WI38 (cell line): ENCODE measurements around the gene EIF5A2.
"Not testable (repeated sequence)": the region's sequence is repeated elsewhere in the genome, so short reads cannot be mapped to it uniquely, and the experiment has no call there.

Experiments
- H3K4me3 ChIP-seq: 2 replicates; pipeline ENCODE4 v1.5.1; 2011; ENCODE audit warnings: low read depth, mild to moderate bottlenecking, control low read depth, low read length
- TF ChIP-seq, protein P1 (sequence below): IDR thresholded peaks from 2 replicates; pipeline ENCODE4 v1.5.1; 2012; ENCODE audit warnings: low read depth, mild to moderate bottlenecking, control low read depth, low read length

Gene EIF5A2

DNA sequence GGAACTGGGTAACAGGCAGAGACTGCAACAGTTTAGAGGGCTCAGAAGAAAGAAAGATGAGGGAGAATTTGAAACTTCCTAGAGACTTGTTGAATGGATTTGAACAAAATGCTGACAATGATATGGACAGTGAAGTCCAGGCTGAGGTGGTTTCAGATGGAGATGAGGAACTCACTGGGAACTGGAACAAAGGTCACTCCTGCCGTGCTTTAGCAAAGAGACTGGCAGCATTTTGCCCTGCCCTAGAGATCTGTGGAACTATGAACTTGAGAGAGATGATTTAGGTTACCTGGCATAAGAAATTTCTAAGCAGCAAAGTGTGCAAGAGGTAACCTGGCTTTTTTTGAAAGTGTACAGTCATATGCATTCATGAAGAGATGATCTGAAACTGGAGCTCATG is 11.7 kb downstream of the EIF5A2 start:
- H3K4me3 ChIP-seq: no peak overlapping the region
- TF ChIP-seq, protein P1, sequence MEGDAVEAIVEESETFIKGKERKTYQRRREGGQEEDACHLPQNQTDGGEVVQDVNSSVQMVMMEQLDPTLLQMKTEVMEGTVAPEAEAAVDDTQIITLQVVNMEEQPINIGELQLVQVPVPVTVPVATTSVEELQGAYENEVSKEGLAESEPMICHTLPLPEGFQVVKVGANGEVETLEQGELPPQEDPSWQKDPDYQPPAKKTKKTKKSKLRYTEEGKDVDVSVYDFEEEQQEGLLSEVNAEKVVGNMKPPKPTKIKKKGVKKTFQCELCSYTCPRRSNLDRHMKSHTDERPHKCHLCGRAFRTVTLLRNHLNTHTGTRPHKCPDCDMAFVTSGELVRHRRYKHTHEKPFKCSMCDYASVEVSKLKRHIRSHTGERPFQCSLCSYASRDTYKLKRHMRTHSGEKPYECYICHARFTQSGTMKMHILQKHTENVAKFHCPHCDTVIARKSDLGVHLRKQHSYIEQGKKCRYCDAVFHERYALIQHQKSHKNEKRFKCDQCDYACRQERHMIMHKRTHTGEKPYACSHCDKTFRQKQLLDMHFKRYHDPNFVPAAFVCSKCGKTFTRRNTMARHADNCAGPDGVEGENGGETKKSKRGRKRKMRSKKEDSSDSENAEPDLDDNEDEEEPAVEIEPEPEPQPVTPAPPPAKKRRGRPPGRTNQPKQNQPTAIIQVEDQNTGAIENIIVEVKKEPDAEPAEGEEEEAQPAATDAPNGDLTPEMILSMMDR: no peak

DNA sequence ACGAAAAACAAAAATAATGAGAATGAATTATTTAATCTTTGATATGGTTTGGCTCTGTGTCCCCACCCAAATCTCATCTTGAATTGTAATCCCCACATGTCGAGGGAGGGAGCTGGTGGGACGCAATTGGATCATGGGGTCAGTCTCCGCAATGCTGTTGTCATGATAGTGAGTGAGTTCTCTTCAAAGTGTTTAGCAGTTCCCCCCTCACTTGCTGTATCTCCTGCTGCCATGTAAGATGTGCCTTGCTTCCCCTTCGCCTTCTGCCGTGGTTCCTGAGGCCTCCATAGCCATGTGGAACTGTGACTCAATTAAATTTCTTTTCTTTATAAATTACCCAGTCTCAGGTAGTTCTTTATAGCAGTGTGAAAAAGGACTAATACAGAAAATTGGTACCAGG is 12.1 kb downstream of the EIF5A2 start:
- not testable (repeated sequence) for H3K4me3 ChIP-seq

DNA sequence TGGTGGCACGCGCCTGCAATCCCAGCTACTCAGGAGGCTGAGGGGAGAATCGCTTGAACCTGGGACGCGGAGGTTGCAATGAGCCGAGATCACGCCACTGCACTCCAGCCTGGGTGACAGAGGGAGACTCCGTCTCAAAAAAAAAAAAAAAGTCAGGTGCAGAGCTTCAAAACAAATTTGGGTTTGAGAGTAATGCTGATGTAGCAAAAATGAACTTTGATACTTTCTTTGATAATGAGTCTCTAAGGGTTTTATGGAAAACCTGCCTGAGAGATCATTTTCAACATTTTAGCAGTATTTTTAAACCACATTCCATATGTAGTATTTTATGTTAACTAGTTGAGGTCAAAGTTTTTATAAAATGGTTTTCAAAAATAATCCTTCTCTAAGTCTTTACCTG is 14.5 kb downstream of the EIF5A2 start:
- TF ChIP-seq, protein P1: no peak
- H3K4me3 ChIP-seq: no peak overlapping the region

DNA sequence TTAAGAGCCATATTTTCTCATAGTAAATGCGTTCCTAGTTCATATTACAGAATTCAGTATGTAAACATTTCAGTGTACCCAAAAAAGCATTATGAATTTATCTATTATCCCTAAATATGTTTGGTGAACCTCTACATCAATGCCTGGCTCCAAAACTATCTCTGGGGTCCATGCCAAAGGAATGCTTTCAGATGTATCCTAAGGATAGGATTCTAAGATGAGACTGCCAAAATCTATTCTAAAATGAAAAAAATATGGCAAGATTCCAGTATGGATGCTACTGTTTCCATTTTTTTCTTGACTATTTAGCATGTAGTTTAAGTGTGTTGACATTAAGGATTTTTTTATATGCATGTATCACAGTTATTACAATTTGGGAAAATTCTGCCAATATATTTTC is 18.8 kb downstream of the EIF5A2 start:
- H3K4me3 ChIP-seq: no peak overlapping the region
- TF ChIP-seq, protein P1: no peak

DNA sequence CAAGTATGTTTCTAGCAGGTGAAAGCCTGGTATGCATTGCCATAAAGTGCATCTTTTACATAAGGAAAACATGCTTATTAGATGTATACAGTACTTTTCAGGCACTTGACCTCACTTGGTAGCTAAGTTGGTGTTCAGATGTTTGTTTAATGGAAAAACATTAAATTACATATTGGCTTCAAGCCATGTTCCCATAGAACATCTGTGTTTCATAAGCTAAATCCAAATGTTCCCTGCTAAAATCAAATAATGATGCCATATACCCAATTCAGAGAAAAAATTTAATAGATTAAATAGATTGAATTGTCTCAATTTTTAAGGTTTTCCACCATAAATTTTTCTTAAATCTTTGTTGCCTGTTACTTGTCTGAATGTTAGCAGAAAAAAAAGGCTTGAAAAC is 19.3 kb downstream of the EIF5A2 start:
- TF ChIP-seq, protein P1: no peak

DNA sequence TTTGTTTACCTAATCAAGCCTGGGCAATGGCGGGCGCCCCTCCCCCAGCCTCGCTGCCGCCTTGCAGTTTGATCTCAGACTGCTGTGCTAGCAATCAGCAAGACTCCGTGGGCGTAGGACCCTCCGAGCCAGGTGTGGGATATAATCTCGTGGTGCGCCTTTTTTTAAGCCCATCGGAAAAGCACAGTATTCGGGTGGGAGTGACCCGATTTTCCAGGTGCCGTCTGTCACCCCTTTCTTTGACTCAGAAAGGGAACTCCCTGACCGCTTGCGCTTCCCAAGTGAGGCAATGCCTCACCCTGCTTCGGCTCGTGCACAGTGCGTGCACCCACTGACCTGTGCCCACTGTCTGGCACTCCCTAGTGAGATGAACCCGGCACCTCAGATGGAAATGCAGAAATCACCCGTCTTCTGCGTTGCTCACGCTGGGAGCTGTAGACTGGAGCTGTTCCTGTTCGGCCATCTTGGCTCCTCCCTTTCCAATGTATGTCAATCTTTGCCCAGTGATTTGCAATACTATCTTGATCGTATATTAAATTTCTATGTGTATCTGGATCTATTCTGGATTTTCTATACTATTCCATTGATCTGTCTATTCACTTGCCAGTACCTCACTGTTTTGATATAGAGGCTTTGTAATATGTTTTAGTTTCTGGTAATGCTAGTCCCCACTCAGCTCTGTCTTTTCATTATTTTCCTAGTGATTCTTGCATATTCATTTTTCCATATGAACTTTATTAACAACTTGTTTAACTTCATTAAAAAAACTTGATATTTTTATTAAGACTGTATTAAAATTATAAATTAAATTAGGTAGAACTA is 24.1 kb downstream of the EIF5A2 start:
- H3K4me3 ChIP-seq: not testable (repeated sequence)

More for the DNA sequence above, 19.3 kb downstream of the EIF5A2 start:
- no peak overlapping the region for H3K4me3 ChIP-seq

DNA sequence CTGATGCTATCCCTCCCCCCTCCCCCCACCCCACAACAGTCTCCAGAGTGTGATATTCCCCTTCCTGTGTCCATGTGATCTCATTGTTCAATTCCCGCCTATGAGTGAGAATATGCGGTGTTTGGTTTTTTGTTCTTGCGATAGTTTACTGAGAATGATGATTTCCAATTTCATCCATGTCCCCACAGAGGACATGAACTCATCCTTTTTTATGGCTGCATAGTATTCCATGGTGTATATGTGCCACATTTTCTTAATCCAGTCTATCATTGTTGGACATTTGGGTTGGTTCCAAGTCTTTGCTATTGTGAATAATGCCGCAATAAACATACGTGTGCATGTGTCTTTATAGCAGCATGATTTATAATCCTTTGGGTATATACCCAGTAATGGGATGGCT is 29.7 kb downstream of the EIF5A2 start:
- not testable (repeated sequence) for H3K4me3 ChIP-seq

DNA sequence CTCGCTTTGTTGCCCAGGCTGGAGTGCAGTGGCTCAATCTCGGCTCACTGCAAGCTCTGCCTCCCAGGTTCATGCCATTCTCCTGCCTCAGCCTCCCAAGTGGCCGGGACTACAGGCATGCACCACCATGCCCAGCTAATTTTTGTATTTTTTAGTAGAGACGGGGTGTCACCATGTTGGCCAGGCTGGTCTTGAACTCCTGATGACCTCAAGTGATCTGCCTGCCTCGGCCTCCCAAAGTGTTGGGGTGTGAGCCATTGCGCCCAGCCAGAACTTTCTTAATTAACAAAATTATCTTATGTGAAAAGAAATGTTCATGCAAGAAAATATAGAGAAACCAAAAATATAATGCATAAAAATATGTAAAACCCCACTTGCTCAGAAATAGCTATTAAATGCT is 31.1 kb downstream of the EIF5A2 start:
- not testable (repeated sequence) for H3K4me3 ChIP-seq

DNA sequence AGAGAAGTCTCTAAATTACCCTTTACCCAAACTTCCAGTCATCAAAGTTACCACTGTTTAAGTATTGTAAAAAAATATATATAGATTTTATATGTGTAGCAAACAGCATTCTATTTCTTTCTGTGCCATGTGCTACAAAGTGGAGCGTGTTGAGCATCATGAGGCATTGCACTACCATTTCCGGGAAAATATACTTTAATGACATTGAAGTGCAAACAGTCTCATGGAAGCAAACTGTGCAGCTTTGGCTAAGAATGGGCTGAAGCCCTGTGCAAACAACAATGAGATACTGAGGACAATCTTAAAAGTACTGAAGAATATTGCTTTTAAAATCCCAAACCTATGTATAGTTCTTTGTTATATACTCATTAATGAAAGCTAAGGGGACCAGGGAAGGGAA is 31.9 kb downstream of the EIF5A2 start:
- TF ChIP-seq, protein P1: no peak
- no peak overlapping the region for H3K4me3 ChIP-seq
